Activated CD4-positive, alpha-beta memory T cell treated with anti-CD3 and anti-CD28 coated beads, Interleukin-2, amount 10 ng/mL, durations not matched to agents 7 days and 5 days (primary cell): Measurements from ENCODE around the gene RAB40AL. TPM values are rescaled to one million over a fixed set of nuclear protein-coding genes. Genes with fewer than 3 reads are reported as not detected.
A peak's percentile ranks its signal among the peaks of the same experiment; 100 is the strongest.
"Not testable (repeated sequence)": the region's sequence is repeated elsewhere in the genome, so short reads cannot be mapped to it uniquely, and the experiment has no call there.

ENCODE experiments used
- CTCF ChIA-PET: fragments of 350-600 bp; sonication (Branson Sonifier 250); formaldehyde crosslinking; loops from one replicate; lab custom pipeline; 2021; ENCODE audit warnings: antibody characterized with exemption, inconsistent platforms; lab: Charles Lee
- POLR2A ChIA-PET: fragments of 350-600 bp; sonication (Branson Sonifier 250); formaldehyde crosslinking; loops from one replicate; lab custom pipeline; 2021; ENCODE audit warnings: antibody characterized with exemption; lab: Charles Lee
- DNase-seq: peaks from one replicate; pipeline ENCODE4 v3.0.0-alpha.2; 2020
- H3K27ac Mint-ChIP-seq: one replicate; pipeline ENCODE4 v1.8.0; 2021; ENCODE audit warnings: mild to moderate bottlenecking, mixed read lengths
- H3K27me3 Mint-ChIP-seq: one replicate; pipeline ENCODE4 v1.8.0; 2021; ENCODE audit warnings: mixed read lengths
- H3K36me3 Mint-ChIP-seq: one replicate; pipeline ENCODE4 v1.8.0; 2021; ENCODE audit warnings: low read depth, mixed read lengths
- H3K4me1 Mint-ChIP-seq: one replicate; pipeline ENCODE4 v1.8.0; 2021; ENCODE audit warnings: mixed read lengths
- H3K4me3 Mint-ChIP-seq: one replicate; pipeline ENCODE4 v1.8.0; 2021; ENCODE audit warnings: mild to moderate bottlenecking, mixed read lengths
- H3K9me3 Mint-ChIP-seq: one replicate; pipeline ENCODE4 v1.8.0; 2021; ENCODE audit warnings: mixed read lengths
- total RNA-seq, 2 experiments: library from RNA; stranded (reverse); gene quantifications; one replicate each; pipeline ENCODE4 v1.2.3, GENCODE V29; 2021

Gene RAB40AL, protein sequence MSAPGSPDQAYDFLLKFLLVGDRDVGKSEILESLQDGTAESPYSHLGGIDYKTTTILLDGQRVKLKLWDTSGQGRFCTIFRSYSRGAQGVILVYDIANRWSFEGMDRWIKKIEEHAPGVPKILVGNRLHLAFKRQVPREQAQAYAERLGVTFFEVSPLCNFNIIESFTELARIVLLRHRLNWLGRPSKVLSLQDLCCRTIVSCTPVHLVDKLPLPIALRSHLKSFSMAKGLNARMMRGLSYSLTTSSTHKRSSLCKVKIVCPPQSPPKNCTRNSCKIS
- total RNA-seq = under 1 TPM; 0.23 to 0.28 TPM

DNA sequence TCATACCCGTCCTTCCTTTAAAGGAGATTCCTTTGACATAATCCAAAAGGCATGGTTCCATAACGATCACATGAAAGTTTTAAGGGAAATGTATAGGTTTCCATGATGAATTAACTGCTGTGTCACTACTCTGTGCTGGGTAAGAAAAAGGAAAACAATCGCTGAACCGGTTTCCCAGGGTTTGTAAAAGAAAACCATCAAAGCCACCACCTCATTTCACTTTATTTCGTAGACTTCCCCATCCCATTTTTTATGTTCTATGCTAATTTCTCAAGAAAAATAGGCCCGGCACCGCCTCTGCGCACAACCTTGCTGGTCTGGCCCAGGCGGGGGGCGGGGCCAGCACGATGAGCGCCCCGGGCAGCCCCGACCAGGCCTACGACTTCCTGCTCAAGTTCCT, at the start of gene RAB40AL:
Gene RAB40AL, plus strand, starts transcription at position 301 of the 400 bp plus-strand sequence. Its CDS starts 47 bp downstream, at position 348.
- POLR2A ChIA-PET, H3K27me3 Mint-ChIP-seq, H3K27ac Mint-ChIP-seq, H3K36me3 Mint-ChIP-seq, H3K4me3 Mint-ChIP-seq, DNase-seq, H3K4me1 Mint-ChIP-seq, H3K9me3 Mint-ChIP-seq, CTCF ChIA-PET: not testable (repeated sequence)

GRCh38 chrX:102887687-102888086, 49.4 kb upstream of the RAB40AL start:
- Mint-ChIP-seq H3K4me3 (no peak overlapping the region), H3K9me3 (no peaks in the 10 kb centered on the region), H3K36me3 (no peaks in the 10 kb centered on the region), H3K4me1 (no peaks in the 10 kb centered on the region), H3K27ac (no peak overlapping the region), H3K27me3 (no peaks in the 10 kb centered on the region)
- CTCF ChIA-PET = no interaction called here
- POLR2A ChIA-PET = no interaction called here
- no peak for DNase-seq

- H3K9me3 Mint-ChIP-seq = no peaks in the 10 kb centered on the region
- no peak overlapping the region for H3K27ac Mint-ChIP-seq
- H3K36me3 Mint-ChIP-seq = no peaks in the 10 kb centered on the region
- no peak for DNase-seq
- CTCF ChIA-PET = no interaction called here
- H3K4me3 Mint-ChIP-seq = no peak overlapping the region
- no peaks in the 10 kb centered on the region for H3K27me3 Mint-ChIP-seq
- H3K4me1 Mint-ChIP-seq = no peaks in the 10 kb centered on the region
- POLR2A ChIA-PET = no interaction called here
These were observed 45.0 kb upstream of the RAB40AL start for GRCh38 chrX:102892103-102892502.

DNA sequence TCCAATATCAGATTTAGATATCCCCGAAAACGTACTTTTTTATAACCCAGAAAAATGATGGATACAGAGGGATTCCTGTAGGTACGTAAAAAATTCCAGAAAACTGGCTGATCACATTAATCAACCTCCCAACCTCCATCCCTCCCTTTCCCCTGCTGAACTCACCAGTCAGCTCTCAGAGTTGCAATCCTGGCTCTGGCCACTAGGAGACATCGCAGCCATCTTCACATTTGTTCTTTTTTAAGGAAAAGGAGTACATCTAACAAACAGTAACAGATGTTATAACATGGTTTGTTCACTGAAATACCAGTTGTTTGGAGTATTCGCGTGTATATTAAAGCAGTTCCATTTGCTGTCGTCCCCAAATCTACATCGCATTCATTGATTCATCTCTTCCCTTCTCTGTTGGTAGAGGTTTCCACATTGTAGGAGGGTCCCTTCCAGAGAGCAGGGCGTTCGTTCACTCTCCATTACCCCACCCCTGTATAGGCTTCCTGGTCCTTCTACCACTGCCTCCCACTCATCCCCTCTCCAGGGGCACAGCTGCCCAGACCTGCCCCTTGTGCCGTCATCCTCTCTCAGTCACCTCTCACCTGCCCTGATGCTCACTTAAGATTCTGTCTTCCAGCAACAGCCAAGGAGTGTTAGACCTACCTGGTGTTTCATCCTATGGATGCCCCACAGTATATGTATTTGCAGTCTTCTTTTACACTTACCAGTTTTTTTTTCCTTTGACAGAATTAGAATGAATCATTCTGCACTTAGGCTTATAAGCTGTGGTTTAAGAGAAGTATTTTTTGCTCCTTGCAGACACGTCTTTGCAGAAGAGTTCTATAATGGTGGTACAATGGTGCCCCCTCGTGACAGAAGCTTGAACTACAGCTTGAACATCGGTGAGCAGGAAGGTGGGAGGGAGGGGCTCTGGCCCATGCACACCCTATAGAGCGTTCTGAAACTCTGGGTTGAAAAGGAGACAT, 36.8 kb upstream of the RAB40AL start:
- ChIA-PET POLR2A (no interaction called here), CTCF (interaction anchor here (0.6 to 1.1 kb wide), 5 partner anchors 18 to 556 kb away, joined by 3 to 4 read pairs (median 3); partner anchors contain the start of gene ARMCX5)
- Mint-ChIP-seq H3K36me3 (no peaks in the 10 kb centered on the region), H3K27me3 (no peaks in the 10 kb centered on the region), H3K27ac (no peak overlapping the region), H3K9me3 (no peaks in the 10 kb centered on the region), H3K4me3 (no peak overlapping the region), H3K4me1 (peaks cover 4% of the 10 kb centered on the region)
- peak; percentile 71 for DNase-seq

- H3K27me3 Mint-ChIP-seq = no peaks in the 10 kb centered on the region
- H3K9me3 Mint-ChIP-seq = no peaks in the 10 kb centered on the region
- ChIA-PET POLR2A (no interaction called here), CTCF (no interaction called here)
- H3K27ac Mint-ChIP-seq = no peak overlapping the region
- H3K4me1 Mint-ChIP-seq = peaks cover 4% of the 10 kb centered on the region
- DNase-seq = no peak
- no peak overlapping the region for H3K4me3 Mint-ChIP-seq
- peaks cover 2% of the 10 kb centered on the region for H3K36me3 Mint-ChIP-seq
These were observed 34.7 kb upstream of the RAB40AL start for GRCh38 chrX:102902355-102902754.

GRCh38 chrX:102930990-102931756, 5.9 kb upstream of the RAB40AL start:
- H3K36me3 Mint-ChIP-seq = no peaks in the 10 kb centered on the region
- no peaks in the 10 kb centered on the region for H3K27me3 Mint-ChIP-seq
- no peaks in the 10 kb centered on the region for H3K9me3 Mint-ChIP-seq
- DNase-seq = no peak
- POLR2A ChIA-PET = no interaction called here
- H3K27ac Mint-ChIP-seq = no peak overlapping the region
- no peaks in the 10 kb centered on the region for H3K4me1 Mint-ChIP-seq
- no peak overlapping the region for H3K4me3 Mint-ChIP-seq
- CTCF ChIA-PET = no interaction called here

- DNase-seq = peak; percentile 31
- ChIA-PET POLR2A (no interaction called here), CTCF (interaction anchor here (0.8 to 1.5 kb wide), 12 partner anchors 9 to 430 kb away, joined by 3 to 15 read pairs (median 3); no protein-coding TSS in a partner anchor)
- no peaks in the 10 kb centered on the region for H3K9me3 Mint-ChIP-seq
- H3K4me3 Mint-ChIP-seq = no peak overlapping the region
- no peaks in the 10 kb centered on the region for H3K27me3 Mint-ChIP-seq
- no peak overlapping the region for H3K27ac Mint-ChIP-seq
- H3K36me3 Mint-ChIP-seq = no peaks in the 10 kb centered on the region
- H3K4me1 Mint-ChIP-seq = no peaks in the 10 kb centered on the region
These were observed 2.4 kb upstream of the RAB40AL start for GRCh38 chrX:102934624-102935023.

DNA sequence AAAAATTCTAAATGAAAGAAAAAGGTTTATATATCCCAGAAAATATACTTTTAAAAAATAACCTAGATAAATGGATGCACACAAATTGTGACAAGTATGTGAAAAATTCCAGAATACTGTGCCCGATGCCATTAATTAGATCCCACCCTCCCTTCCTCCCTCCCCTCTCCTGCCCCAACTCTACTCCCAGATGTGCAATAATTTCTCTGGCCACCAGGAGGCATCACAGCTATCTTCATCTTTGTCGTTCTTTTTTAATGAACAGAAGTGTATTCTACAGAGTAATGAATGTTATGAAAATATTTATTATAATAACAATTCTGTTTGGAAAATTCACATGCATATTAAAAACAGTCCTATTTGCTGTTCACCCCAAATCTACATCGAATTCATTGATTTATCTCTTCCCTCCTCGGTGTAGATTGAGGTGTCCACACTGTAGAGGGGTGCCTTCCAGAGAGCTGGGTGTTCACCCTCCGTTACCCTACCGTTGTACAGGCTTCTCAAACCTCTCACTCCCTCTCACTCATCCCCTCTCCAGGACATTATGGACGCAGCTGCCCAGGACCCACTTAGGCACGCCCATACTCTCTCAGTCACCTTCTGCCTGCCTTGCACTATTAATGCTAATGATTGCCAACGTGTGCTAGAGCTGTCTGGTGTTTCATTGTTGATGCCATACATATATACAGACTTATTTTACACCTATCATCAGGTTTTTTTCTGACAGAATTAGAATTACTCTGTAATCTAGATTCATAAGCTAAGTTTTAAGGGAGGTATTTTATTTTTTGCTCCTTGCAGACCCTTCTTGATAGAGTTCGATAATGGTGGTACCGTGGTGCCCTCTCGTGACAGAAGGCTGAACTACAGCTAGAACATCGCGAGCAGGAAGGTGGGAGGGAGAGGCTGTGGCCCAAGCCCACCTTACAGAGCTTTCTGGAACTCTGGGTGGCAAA, 14.1 kb downstream of the RAB40AL start:
- H3K36me3 Mint-ChIP-seq = no peaks in the 10 kb centered on the region
- H3K27me3 Mint-ChIP-seq = peaks cover 2% of the 10 kb centered on the region
- CTCF ChIA-PET = interaction anchor here (0.6 to 1.8 kb wide), 13 partner anchors 8 to 1423 kb away, joined by 3 to 26 read pairs (median 4); no protein-coding TSS in a partner anchor
- H3K27ac Mint-ChIP-seq = no peak overlapping the region
- peak; percentile 43 for DNase-seq
- POLR2A ChIA-PET = interaction anchor here (1.0 kb wide), 1 partner anchor 352 kb away, joined by 3 read pairs; the partner anchor contains the start of gene ARMCX5
- peak overlapping the region; percentile 27 for H3K4me3 Mint-ChIP-seq
- peaks cover 5% of the 10 kb centered on the region for H3K4me1 Mint-ChIP-seq
- no peaks in the 10 kb centered on the region for H3K9me3 Mint-ChIP-seq

DNA sequence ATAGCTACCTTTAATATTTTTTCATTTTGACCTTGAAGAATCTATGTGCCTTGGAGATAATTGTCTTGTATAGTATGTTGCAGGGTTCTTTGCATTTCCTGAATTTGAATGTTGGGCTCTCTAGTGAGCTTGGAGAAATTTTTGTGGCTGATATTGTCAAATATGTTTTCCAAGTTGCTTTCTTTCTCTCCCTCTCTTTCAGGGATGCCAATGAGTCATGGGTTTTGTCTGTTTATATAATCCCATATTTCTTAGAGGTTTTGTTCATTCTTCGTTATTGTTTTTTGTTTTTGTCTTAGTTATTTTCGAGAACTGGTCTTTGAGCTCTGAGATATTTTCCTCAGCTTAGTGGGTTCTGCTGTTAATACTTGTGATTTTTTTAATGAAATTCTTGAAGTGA, 20.7 kb downstream of the RAB40AL start:
- POLR2A ChIA-PET = no interaction called here
- H3K27me3 Mint-ChIP-seq = no peaks in the 10 kb centered on the region
- H3K9me3 Mint-ChIP-seq = no peaks in the 10 kb centered on the region
- DNase-seq = no peak
- no peaks in the 10 kb centered on the region for H3K36me3 Mint-ChIP-seq
- H3K4me1 Mint-ChIP-seq = no peaks in the 10 kb centered on the region
- CTCF ChIA-PET = no interaction called here
- H3K27ac Mint-ChIP-seq = no peak overlapping the region
- H3K4me3 Mint-ChIP-seq = no peak overlapping the region

DNA sequence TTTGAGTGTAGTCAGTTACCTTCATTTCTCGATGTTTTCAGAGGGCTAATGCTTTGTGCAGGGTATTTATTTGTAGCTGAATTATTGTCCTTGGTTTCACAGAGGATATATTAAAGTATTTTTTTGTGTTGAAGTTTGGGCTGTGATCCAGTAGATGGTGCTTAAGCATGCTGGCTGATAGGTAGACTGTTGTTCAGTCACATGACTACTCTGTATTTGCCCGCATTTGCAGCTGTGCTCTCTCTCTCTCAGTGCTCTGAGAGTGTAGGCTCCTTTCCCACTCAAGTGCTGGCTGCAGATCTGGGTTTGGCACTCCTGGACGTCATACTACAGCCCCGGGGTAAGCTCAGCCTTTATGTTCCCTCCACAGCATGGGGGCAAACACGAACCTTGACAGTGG, 21.7 kb downstream of the RAB40AL start:
- Mint-ChIP-seq H3K9me3 (no peaks in the 10 kb centered on the region), H3K4me1 (no peaks in the 10 kb centered on the region), H3K27me3 (no peaks in the 10 kb centered on the region), H3K36me3 (no peaks in the 10 kb centered on the region), H3K4me3 (no peak overlapping the region), H3K27ac (no peak overlapping the region)
- no peak for DNase-seq
- ChIA-PET CTCF (no interaction called here), POLR2A (no interaction called here)

DNA sequence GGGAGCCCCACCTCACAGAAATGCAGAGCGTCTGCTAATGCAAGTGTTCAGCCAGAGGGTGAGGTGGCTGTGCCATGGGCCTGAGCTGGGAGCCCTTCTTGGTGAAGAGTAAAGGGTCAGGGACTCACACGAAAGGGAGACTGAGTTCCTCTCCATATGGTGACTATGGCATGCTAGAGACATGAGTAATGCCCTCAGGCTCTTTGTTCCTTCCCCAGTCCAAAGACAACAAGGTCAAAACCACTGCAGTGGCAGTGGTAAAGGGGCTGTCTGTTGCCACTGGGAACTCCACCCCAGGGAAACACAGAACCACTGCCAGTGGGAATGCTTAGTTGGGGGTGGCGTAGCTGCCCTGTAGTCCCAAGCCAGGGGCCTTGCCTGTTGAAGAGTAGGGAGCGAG, 22.4 kb downstream of the RAB40AL start:
- H3K4me3 Mint-ChIP-seq = no peak overlapping the region
- no peaks in the 10 kb centered on the region for H3K4me1 Mint-ChIP-seq
- POLR2A ChIA-PET = no interaction called here
- H3K27me3 Mint-ChIP-seq = no peaks in the 10 kb centered on the region
- CTCF ChIA-PET = no interaction called here
- H3K27ac Mint-ChIP-seq = no peak overlapping the region
- DNase-seq = no peak
- no peaks in the 10 kb centered on the region for H3K9me3 Mint-ChIP-seq
- no peaks in the 10 kb centered on the region for H3K36me3 Mint-ChIP-seq

GRCh38 chrX:102963955-102964354, 26.9 kb downstream of the RAB40AL start:
- POLR2A ChIA-PET = no interaction called here
- Mint-ChIP-seq H3K27me3 (no peaks in the 10 kb centered on the region), H3K4me3 (no peak overlapping the region), H3K9me3 (peaks cover 3% of the 10 kb centered on the region), H3K36me3 (no peaks in the 10 kb centered on the region), H3K4me1 (no peaks in the 10 kb centered on the region), H3K27ac (no peak overlapping the region)
- CTCF ChIA-PET = no interaction called here
- no peak for DNase-seq
